Suppressor macrophage treated with lipopolysaccharide for 4 hours (primary cell): Measurements from ENCODE around the gene MRTFA.
A peak's percentile ranks its signal among the peaks of the same experiment; 100 is the strongest.

ENCODE experiments used
- DNase-seq: peaks from one replicate; pipeline ENCODE4 v3.0.0-alpha.2; 2020

Gene MRTFA

GRCh38 chr22:40421941-40422340 lies 214.6 kb downstream of the MRTFA start:
- no peak for DNase-seq

- no peak for DNase-seq
These were observed 215.5 kb downstream of the MRTFA start for GRCh38 chr22:40421082-40421350.

- no peak for DNase-seq
These were observed 216.0 kb downstream of the MRTFA start for GRCh38 chr22:40420341-40421081.

GRCh38 chr22:40419718-40420117 lies 216.8 kb downstream of the MRTFA start:
- no peak for DNase-seq

GRCh38 chr22:40418366-40419201 lies 217.9 kb downstream of the MRTFA start:
- no peak for DNase-seq

GRCh38 chr22:40417881-40418280 lies 218.6 kb downstream of the MRTFA start:
- no peak for DNase-seq

GRCh38 chr22:40417041-40417440 lies 219.5 kb downstream of the MRTFA start:
- DNase-seq, result no peak

GRCh38 chr22:40416636-40417035 lies 219.9 kb downstream of the MRTFA start:
- DNase-seq, result no peak

GRCh38 chr22:40416267-40416570 lies 220.3 kb downstream of the MRTFA start:
- no peak for DNase-seq

- DNase-seq, result peak; percentile 40
These were observed 220.8 kb downstream of the MRTFA start for GRCh38 chr22:40415531-40416266.

GRCh38 chr22:40414838-40415505 lies 221.5 kb downstream of the MRTFA start:
- DNase-seq, result no peak

- DNase-seq, result no peak
These were observed 222.2 kb downstream of the MRTFA start for GRCh38 chr22:40414311-40414710.

GRCh38 chr22:40413873-40414272 lies 222.6 kb downstream of the MRTFA start:
- no peak for DNase-seq

- DNase-seq, result peak; percentile 83
These were observed 224.1 kb downstream of the MRTFA start for GRCh38 chr22:40412441-40412840.

- DNase-seq, result no peak
These were observed 225.0 kb downstream of the MRTFA start for GRCh38 chr22:40411506-40411861.

GRCh38 chr22:40410731-40411505 lies 225.6 kb downstream of the MRTFA start:
- DNase-seq, result no peak

GRCh38 chr22:40410272-40410671 lies 226.2 kb downstream of the MRTFA start:
- no peak for DNase-seq

GRCh38 chr22:40409613-40410113 lies 226.9 kb downstream of the MRTFA start:
- DNase-seq, result no peak

- no peak for DNase-seq
These were observed 227.6 kb downstream of the MRTFA start for GRCh38 chr22:40408718-40409612.

GRCh38 chr22:40407831-40408717 lies 228.4 kb downstream of the MRTFA start:
- no peak for DNase-seq
